K562 treated with DMSO at 1 percent for 12 hours (cell line): Measurements from ENCODE around the gene COL4A5. TPM values are rescaled to one million over a fixed set of nuclear protein-coding genes. Genes with fewer than 3 reads are reported as not detected.

Experiments
- total RNA-seq: library from RNA; unstranded; fragments of 300-600 nt; gene quantifications from 2 replicates; pipeline ENCODE4 v1.2.3, GENCODE V29; 2022; ENCODE audit not compliant: insufficient read depth

The COL4A5 gene
- total RNA-seq, result 0.26 and 1.7 TPM in 2 replicates

GRCh38 chrX:108439426-108439942, at the start of gene COL4A5:
Gene COL4A5 (plus strand): TSS chrX:108439838. CDS start chrX:108440126, 288 bp downstream.

GRCh38 chrX:108438110-108438623, 1.5 kb upstream of the COL4A5 start, which contains the start of gene COL4A6:
Gene COL4A6 (minus strand): TSS chrX:108438422. CDS start chrX:108438196, 226 bp downstream.

GRCh38 chrX:108736509-108737479, 297.2 kb downstream of the COL4A5 start, which contains the start of gene IRS4:
Gene IRS4 (minus strand): TSS chrX:108736563.

Other genes starting within 250 kb of the COL4A5 start
- 0.11 TPM in 1 of 2 replicates, not detected in the other for gene COL4A6, start 1.4 kb upstream of the COL4A5 start, total RNA-seq